ENCODE results near the gene ADCK1.

- TF ChIP-seq CTCF (IDR thresholded peaks at IDR 0.05): no peak
- no peak for TF ChIP-seq EZH2 (IDR thresholded peaks at IDR 0.05; ENCODE audit: borderline replicate concordance, insufficient read depth, low read depth, low read length, poor library complexity, severe bottlenecking)
Observed at GRCh38 chr14:77917491-77918201, 117.7 kb downstream of the ADCK1 start.

Data from B cell (primary cell).